Measurements from ENCODE around the gene CAMK2B.

CAMK2B gene

DNA sequence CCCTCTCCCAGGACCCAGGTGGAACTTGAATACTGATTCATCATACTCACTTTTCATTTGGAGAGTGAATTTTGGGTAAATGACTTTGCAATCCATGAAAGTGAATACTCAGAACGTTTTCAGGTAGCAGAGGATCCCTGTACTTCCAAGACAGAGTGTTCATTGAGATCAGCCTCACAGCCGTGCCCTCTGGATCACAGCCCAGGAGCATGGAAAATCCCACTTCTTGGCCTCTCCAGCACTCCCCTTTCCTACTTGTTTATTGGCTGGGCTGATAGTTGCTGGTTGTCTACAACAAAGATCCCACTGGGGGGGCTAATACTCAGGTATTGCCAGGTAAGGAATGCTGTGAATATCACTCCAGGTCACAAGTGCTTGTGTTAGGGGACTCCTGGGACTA lies 142.0 kb downstream of the CAMK2B start:
- no peak overlapping the region for H3K18ac ChIP-seq (ENCODE audit: low read length)
- no peak overlapping the region for H3K4me2 ChIP-seq (ENCODE audit: low read length)
- no peak overlapping the region for H3K4ac ChIP-seq (ENCODE audit: low read depth, low read length)
- no peaks in the 10 kb centered on the region for H3K4me1 ChIP-seq (ENCODE audit: control insufficient read depth, low read depth, low read length)
- H2AK5ac ChIP-seq (ENCODE audit: low read length): no peak overlapping the region
- H2BK5ac ChIP-seq (ENCODE audit: low read length): no peak overlapping the region
- WGBS (ENCODE audit: extremely low coverage, insufficient coverage, low lambda C conversion rate): no CpG with 5 or more reads among the region's 2 CpGs
- no peak for DNase-seq
- no peaks in the 10 kb centered on the region for H3K27me3 ChIP-seq (ENCODE audit: insufficient read depth, low read length, poor library complexity)
- no peak overlapping the region for H4K5ac ChIP-seq (ENCODE audit: low read length)
- no peak overlapping the region for H4K8ac ChIP-seq (ENCODE audit: low read depth, low read length)
- no peak overlapping the region for H3K4me3 ChIP-seq (ENCODE audit: low read length)
- no peak overlapping the region for H2BK15ac ChIP-seq (replicated peaks; ENCODE audit: low read depth)
- H3K27ac ChIP-seq (ENCODE audit: low read depth, low read length): no peak overlapping the region
- H3K36me3 ChIP-seq (ENCODE audit: control insufficient read depth, insufficient read depth, low read length): no peaks in the 10 kb centered on the region
- no peaks in the 10 kb centered on the region for H3K79me2 ChIP-seq (ENCODE audit: control insufficient read depth, insufficient read depth, low read length)
- no peak overlapping the region for H2BK120ac ChIP-seq (ENCODE audit: low read depth, low read length)
- no peak overlapping the region for H3K56ac ChIP-seq (ENCODE audit: low read length)
- no peaks in the 10 kb centered on the region for H3K79me1 ChIP-seq (ENCODE audit: low read length)
- H3K9ac ChIP-seq (ENCODE audit: low read length): no peak overlapping the region
- no peak overlapping the region for H3K23ac ChIP-seq (ENCODE audit: low read length)

DNA sequence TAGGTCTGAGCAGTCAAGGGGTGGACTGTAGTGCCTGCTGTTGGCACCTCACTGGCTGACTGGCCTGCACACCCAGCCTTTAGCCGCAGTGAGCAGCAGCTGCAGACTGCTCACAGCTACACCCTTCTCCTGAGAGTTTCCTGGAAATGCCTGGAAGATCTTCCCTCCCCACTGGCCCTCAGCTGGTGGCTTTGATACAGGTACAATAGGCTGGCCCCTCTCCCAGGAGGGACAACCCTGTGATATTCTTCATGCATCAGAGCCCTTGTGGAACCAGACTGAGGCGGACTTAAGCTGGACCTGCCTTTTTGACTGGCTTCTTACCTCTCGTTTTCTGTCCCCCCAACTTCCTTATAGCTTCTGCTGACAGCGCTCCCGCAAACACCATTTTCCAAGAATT lies 142.6 kb downstream of the CAMK2B start:
- H2AK5ac ChIP-seq (ENCODE audit: low read length): no peak overlapping the region
- no peak overlapping the region for H3K23ac ChIP-seq (ENCODE audit: low read length)
- H3K9ac ChIP-seq (ENCODE audit: low read length): no peak overlapping the region
- WGBS (ENCODE audit: extremely low coverage, insufficient coverage, low lambda C conversion rate): no CpG with 5 or more reads among the region's 5 CpGs
- H2BK120ac ChIP-seq (ENCODE audit: low read depth, low read length): no peak overlapping the region
- no peaks in the 10 kb centered on the region for H3K36me3 ChIP-seq (ENCODE audit: control insufficient read depth, insufficient read depth, low read length)
- no peaks in the 10 kb centered on the region for H3K27me3 ChIP-seq (ENCODE audit: insufficient read depth, low read length, poor library complexity)
- H3K4me2 ChIP-seq (ENCODE audit: low read length): no peak overlapping the region
- no peak overlapping the region for H3K4ac ChIP-seq (ENCODE audit: low read depth, low read length)
- H3K79me1 ChIP-seq (ENCODE audit: low read length): no peaks in the 10 kb centered on the region
- H4K8ac ChIP-seq (ENCODE audit: low read depth, low read length): no peak overlapping the region
- H3K56ac ChIP-seq (ENCODE audit: low read length): no peak overlapping the region
- no peak overlapping the region for H2BK5ac ChIP-seq (ENCODE audit: low read length)
- no peak overlapping the region for H3K27ac ChIP-seq (ENCODE audit: low read depth, low read length)
- no peaks in the 10 kb centered on the region for H3K79me2 ChIP-seq (ENCODE audit: control insufficient read depth, insufficient read depth, low read length)
- H2BK15ac ChIP-seq (replicated peaks; ENCODE audit: low read depth): no peak overlapping the region
- H3K18ac ChIP-seq (ENCODE audit: low read length): no peak overlapping the region
- no peak for DNase-seq
- no peak overlapping the region for H4K5ac ChIP-seq (ENCODE audit: low read length)
- H3K4me1 ChIP-seq (ENCODE audit: control insufficient read depth, low read depth, low read length): no peaks in the 10 kb centered on the region
- H3K4me3 ChIP-seq (ENCODE audit: low read length): no peak overlapping the region

DNA sequence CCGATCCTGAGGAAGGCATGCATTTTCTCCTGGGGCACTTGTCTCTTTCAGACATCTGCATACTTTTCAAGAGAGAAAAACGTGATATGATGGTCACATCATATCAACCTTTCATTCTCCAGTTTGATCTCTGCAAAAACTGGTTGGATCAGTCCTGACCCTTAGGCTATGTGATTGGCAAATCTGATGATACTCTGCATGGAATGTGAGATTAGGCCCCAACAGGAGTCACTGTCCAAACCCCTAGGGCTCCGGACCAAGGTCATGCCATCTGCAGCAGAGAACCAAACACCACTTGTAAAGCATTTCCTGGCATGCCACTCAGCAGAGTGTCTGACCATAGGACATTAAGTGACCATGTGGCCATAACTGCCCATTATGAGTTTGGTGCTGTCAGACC lies 144.8 kb downstream of the CAMK2B start:
- Histone ChIP-seq H4K5ac (ENCODE audit: low read length) (no peak overlapping the region), H3K27ac (ENCODE audit: low read depth, low read length) (no peak overlapping the region), H3K4ac (ENCODE audit: low read depth, low read length) (no peak overlapping the region), H3K56ac (ENCODE audit: low read length) (no peak overlapping the region), H3K36me3 (ENCODE audit: control insufficient read depth, insufficient read depth, low read length) (no peaks in the 10 kb centered on the region), H3K79me2 (ENCODE audit: control insufficient read depth, insufficient read depth, low read length) (no peaks in the 10 kb centered on the region), H2BK15ac (replicated peaks; ENCODE audit: low read depth) (no peak overlapping the region), H3K27me3 (ENCODE audit: insufficient read depth, low read length, poor library complexity) (no peaks in the 10 kb centered on the region), H3K4me3 (ENCODE audit: low read length) (no peak overlapping the region), H3K4me1 (ENCODE audit: control insufficient read depth, low read depth, low read length) (no peaks in the 10 kb centered on the region), H3K23ac (ENCODE audit: low read length) (no peak overlapping the region), H2BK5ac (ENCODE audit: low read length) (no peak overlapping the region), H4K8ac (ENCODE audit: low read depth, low read length) (no peak overlapping the region), H3K9ac (ENCODE audit: low read length) (no peak overlapping the region), H2BK120ac (ENCODE audit: low read depth, low read length) (no peak overlapping the region), H3K4me2 (ENCODE audit: low read length) (no peak overlapping the region), H3K79me1 (ENCODE audit: low read length) (no peaks in the 10 kb centered on the region), H2AK5ac (ENCODE audit: low read length) (no peak overlapping the region), H3K18ac (ENCODE audit: low read length) (no peak overlapping the region)
- no peak for DNase-seq
- WGBS (ENCODE audit: extremely low coverage, insufficient coverage, low lambda C conversion rate): no CpG with 5 or more reads among the region's 3 CpGs

DNA sequence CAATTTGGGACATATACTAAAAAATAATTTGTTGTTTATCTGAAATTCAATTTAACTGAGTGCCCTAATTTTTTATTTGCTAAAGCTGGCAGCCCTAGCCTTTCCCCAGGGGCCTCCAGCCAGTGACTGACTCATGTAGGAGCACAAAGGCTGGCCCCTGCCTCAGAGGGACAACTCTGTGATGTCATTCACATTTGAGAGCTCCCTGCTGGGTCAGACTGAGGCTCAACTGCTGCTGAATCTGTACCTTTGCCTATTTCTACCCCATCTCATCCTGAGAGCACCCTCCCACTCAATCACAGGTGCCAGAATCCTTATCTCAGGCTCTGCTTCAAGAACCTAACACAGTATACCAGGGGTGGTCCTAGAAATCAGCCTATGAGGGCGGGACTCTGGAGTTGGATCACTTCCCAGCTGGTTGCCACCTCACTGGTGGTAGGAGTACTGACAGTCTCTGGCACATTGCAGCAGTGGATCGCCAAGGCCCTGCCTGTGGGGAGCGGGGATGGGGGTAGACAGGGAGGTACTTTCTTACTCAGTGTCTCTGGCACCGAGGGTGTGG lies 147.7 kb downstream of the CAMK2B start:
- Histone ChIP-seq H2BK120ac (ENCODE audit: low read depth, low read length) (no peak overlapping the region), H3K23ac (ENCODE audit: low read length) (no peak overlapping the region), H3K56ac (ENCODE audit: low read length) (no peak overlapping the region), H3K18ac (ENCODE audit: low read length) (no peak overlapping the region), H2BK5ac (ENCODE audit: low read length) (no peak overlapping the region), H3K79me2 (ENCODE audit: control insufficient read depth, insufficient read depth, low read length) (no peaks in the 10 kb centered on the region), H2BK15ac (replicated peaks; ENCODE audit: low read depth) (no peak overlapping the region), H3K4me2 (ENCODE audit: low read length) (no peak overlapping the region), H3K4me3 (ENCODE audit: low read length) (no peak overlapping the region), H3K27ac (ENCODE audit: low read depth, low read length) (no peak overlapping the region), H3K4ac (ENCODE audit: low read depth, low read length) (no peak overlapping the region), H3K4me1 (ENCODE audit: control insufficient read depth, low read depth, low read length) (no peaks in the 10 kb centered on the region), H4K5ac (ENCODE audit: low read length) (no peak overlapping the region), H4K8ac (ENCODE audit: low read depth, low read length) (no peak overlapping the region), H3K36me3 (ENCODE audit: control insufficient read depth, insufficient read depth, low read length) (no peaks in the 10 kb centered on the region), H2AK5ac (ENCODE audit: low read length) (no peak overlapping the region), H3K79me1 (ENCODE audit: low read length) (no peaks in the 10 kb centered on the region), H3K9ac (ENCODE audit: low read length) (no peak overlapping the region), H3K27me3 (ENCODE audit: insufficient read depth, low read length, poor library complexity) (no peaks in the 10 kb centered on the region)
- peak; percentile 41 for DNase-seq
- WGBS (ENCODE audit: extremely low coverage, insufficient coverage, low lambda C conversion rate): no CpG with 5 or more reads among the region's 4 CpGs

DNA sequence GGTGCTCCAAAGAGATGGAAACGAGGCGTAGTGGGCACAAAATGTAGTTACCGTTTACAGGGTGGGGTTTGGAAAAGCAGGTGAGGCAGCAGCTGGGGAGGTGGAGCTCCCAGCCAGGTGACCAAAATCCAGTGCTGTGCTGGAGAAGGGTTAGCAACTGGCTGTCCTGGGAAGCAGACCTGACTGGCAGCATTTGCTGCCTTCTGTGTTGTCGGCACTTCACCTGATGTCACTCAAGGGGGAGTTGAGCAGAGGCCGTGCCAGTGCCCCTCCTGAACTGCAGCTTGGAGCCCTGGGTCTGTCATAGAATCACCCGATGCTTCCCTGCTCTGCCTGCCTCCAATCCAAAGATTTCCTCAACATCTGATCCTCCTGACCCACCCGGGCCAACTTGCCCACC lies 148.9 kb downstream of the CAMK2B start:
- Histone ChIP-seq H3K18ac (ENCODE audit: low read length) (no peak overlapping the region), H4K8ac (ENCODE audit: low read depth, low read length) (no peak overlapping the region), H2BK120ac (ENCODE audit: low read depth, low read length) (no peak overlapping the region), H2BK15ac (replicated peaks; ENCODE audit: low read depth) (no peak overlapping the region), H3K27me3 (ENCODE audit: insufficient read depth, low read length, poor library complexity) (no peaks in the 10 kb centered on the region), H3K36me3 (ENCODE audit: control insufficient read depth, insufficient read depth, low read length) (no peaks in the 10 kb centered on the region), H3K23ac (ENCODE audit: low read length) (no peak overlapping the region), H2BK5ac (ENCODE audit: low read length) (no peak overlapping the region), H2AK5ac (ENCODE audit: low read length) (no peak overlapping the region), H3K4me2 (ENCODE audit: low read length) (no peak overlapping the region), H3K9ac (ENCODE audit: low read length) (no peak overlapping the region), H3K79me1 (ENCODE audit: low read length) (no peaks in the 10 kb centered on the region), H3K4ac (ENCODE audit: low read depth, low read length) (no peak overlapping the region), H3K4me3 (ENCODE audit: low read length) (no peak overlapping the region), H4K5ac (ENCODE audit: low read length) (no peak overlapping the region), H3K56ac (ENCODE audit: low read length) (no peak overlapping the region), H3K4me1 (ENCODE audit: control insufficient read depth, low read depth, low read length) (no peaks in the 10 kb centered on the region), H3K79me2 (ENCODE audit: control insufficient read depth, insufficient read depth, low read length) (no peaks in the 10 kb centered on the region), H3K27ac (ENCODE audit: low read depth, low read length) (no peak overlapping the region)
- WGBS (ENCODE audit: extremely low coverage, insufficient coverage, low lambda C conversion rate): no CpG with 5 or more reads among the region's 7 CpGs
- no peak for DNase-seq

DNA sequence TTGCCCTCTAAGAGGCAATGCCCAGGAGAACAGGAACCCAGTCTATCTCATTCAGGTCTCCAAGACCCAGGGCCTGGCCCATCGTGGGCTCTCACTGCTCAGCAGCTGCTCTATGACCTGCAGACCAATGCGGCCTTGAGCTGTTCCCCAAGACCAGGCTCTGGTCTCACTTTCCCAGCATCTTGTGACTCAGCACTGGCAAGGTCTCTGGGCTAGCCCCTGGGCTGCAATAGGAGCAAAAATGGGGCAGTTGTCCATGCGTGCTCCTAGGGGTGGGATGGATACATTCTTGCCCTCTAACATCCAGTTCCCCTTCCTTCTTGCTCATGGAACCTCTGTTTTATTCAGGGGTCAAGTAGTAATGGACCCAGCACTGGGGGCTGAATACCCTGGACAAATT lies 149.7 kb downstream of the CAMK2B start:
- Histone ChIP-seq H3K4me1 (ENCODE audit: control insufficient read depth, low read depth, low read length) (no peaks in the 10 kb centered on the region), H3K27me3 (ENCODE audit: insufficient read depth, low read length, poor library complexity) (no peaks in the 10 kb centered on the region), H3K27ac (ENCODE audit: low read depth, low read length) (no peak overlapping the region), H2BK5ac (ENCODE audit: low read length) (no peak overlapping the region), H3K79me1 (ENCODE audit: low read length) (no peaks in the 10 kb centered on the region), H3K9ac (ENCODE audit: low read length) (no peak overlapping the region), H2BK120ac (ENCODE audit: low read depth, low read length) (no peak overlapping the region), H3K36me3 (ENCODE audit: control insufficient read depth, insufficient read depth, low read length) (no peaks in the 10 kb centered on the region), H2BK15ac (replicated peaks; ENCODE audit: low read depth) (no peak overlapping the region), H2AK5ac (ENCODE audit: low read length) (no peak overlapping the region), H4K5ac (ENCODE audit: low read length) (no peak overlapping the region), H3K23ac (ENCODE audit: low read length) (no peak overlapping the region), H4K8ac (ENCODE audit: low read depth, low read length) (no peak overlapping the region), H3K4me3 (ENCODE audit: low read length) (no peak overlapping the region), H3K4ac (ENCODE audit: low read depth, low read length) (no peak overlapping the region), H3K56ac (ENCODE audit: low read length) (no peak overlapping the region), H3K79me2 (ENCODE audit: control insufficient read depth, insufficient read depth, low read length) (no peaks in the 10 kb centered on the region), H3K18ac (ENCODE audit: low read length) (no peak overlapping the region), H3K4me2 (ENCODE audit: low read length) (no peak overlapping the region)
- no peak for DNase-seq
- WGBS (ENCODE audit: extremely low coverage, insufficient coverage, low lambda C conversion rate): no CpG with 5 or more reads among the region's 3 CpGs
